HepG2 (cell line): Measurements from ENCODE around the gene TCAP. TPM values are rescaled to one million over a fixed set of nuclear protein-coding genes. Genes with fewer than 3 reads are reported as not detected.

ENCODE experiments used
- CEBPG ChIP-seq: IDR thresholded peaks from 2 replicates; pipeline ENCODE4 v1.6.1; 2016
- PCBP1 ChIP-seq: fragments of 200-400 bp; formaldehyde crosslinking; IDR thresholded peaks from 2 replicates; pipeline ENCODE4 v1.6.1; 2017; ENCODE audit warnings: mild to moderate bottlenecking, low read depth, low read length, borderline replicate concordance
- SAP130 ChIP-seq: IDR thresholded peaks from 2 replicates; pipeline ENCODE4 v1.6.1; 2016; ENCODE audit warnings: low read depth
- SMAD3 ChIP-seq: sonication (generic); formaldehyde crosslinking; IDR thresholded peaks from 2 replicates; pipeline ENCODE4 v1.4.0; 2020; ENCODE audit warnings: missing genetic modification reagents
- ZFP1 ChIP-seq: IDR thresholded peaks from 2 replicates; pipeline ENCODE4 v1.6.1; 2016
- ZNF17 ChIP-seq: sonication (generic); formaldehyde crosslinking; IDR thresholded peaks from 2 replicates; pipeline ENCODE4 v1.5.0; 2020; ENCODE audit warnings: mild to moderate bottlenecking, missing genetic modification reagents
- ZNF292 ChIP-seq: sonication (generic); formaldehyde crosslinking; IDR thresholded peaks from 2 replicates; pipeline ENCODE4 v1.8.1; 2022; ENCODE audit warnings: mild to moderate bottlenecking, low read depth, missing genetic modification reagents, borderline replicate concordance
- ZNF34 ChIP-seq: sonication (generic); formaldehyde crosslinking; IDR thresholded peaks from 2 replicates; pipeline ENCODE4 v1.4.0; 2020; ENCODE audit warnings: mild to moderate bottlenecking, missing genetic modification reagents, borderline replicate concordance
- ZNF350 ChIP-seq: sonication (generic); formaldehyde crosslinking; IDR thresholded peaks from 2 replicates; pipeline ENCODE4 v1.4.0; 2020; ENCODE audit warnings: mild to moderate bottlenecking, low read depth, missing genetic modification reagents, borderline replicate concordance
- ZNF674 ChIP-seq: sonication (generic); formaldehyde crosslinking; IDR thresholded peaks from 2 replicates; pipeline ENCODE4 v1.5.0; 2020; ENCODE audit warnings: low read depth, mild to moderate bottlenecking, missing genetic modification reagents
- ZNF75D ChIP-seq: sonication (generic); formaldehyde crosslinking; IDR thresholded peaks from 2 replicates; pipeline ENCODE4 v1.8.1; 2023; ENCODE audit warnings: missing genetic modification reagents, mild to moderate bottlenecking, borderline replicate concordance
- ZNF850 ChIP-seq: sonication (generic); formaldehyde crosslinking; conservative IDR thresholded peaks from 2 replicates; pipeline ENCODE4 v1.9.0; 2021; ENCODE audit warnings: mild to moderate bottlenecking, missing genetic modification reagents
- polyA plus RNA-seq, 8 experiments: library from polyadenylated mRNA; depleted of rRNA in 3 of 8; stranded (reverse) in 7 of 8; unstranded in 1 of 8; fragments of >200 nt; fragmentation: Illumina TruSeq in 4 of 8; extraction: Trizol in 4 of 8; gene quantifications; 2 replicates each; pipeline versions ENCODE4 v1.2.1 to v1.2.3, GENCODE V29; 2011 to 2016; ENCODE audit warnings: low read depth in 4 of 8, missing spikeins in 1 of 8, mixed read lengths in 1 of 8; ENCODE audit not compliant: insufficient read depth in 1 of 8
- total RNA-seq, 5 experiments: library from RNA; depleted of rRNA; stranded (reverse); fragments of >200 nt; fragmentation: Illumina TruSeq; extraction: Trizol; gene quantifications; 2 replicates each; pipeline ENCODE4 v1.2.3, GENCODE V29; 2016; ENCODE audit warnings: low read depth in 1 of 5
- TF ChIP-seq, protein P1 (sequence below): sonication (generic); formaldehyde crosslinking; IDR thresholded peaks from 2 replicates; pipeline ENCODE4 v1.9.0; 2021; ENCODE audit warnings: mild to moderate bottlenecking, missing genetic modification reagents
- TF ChIP-seq, protein P2 (sequence below): sonication (generic); formaldehyde crosslinking; IDR thresholded peaks from 2 replicates; pipeline ENCODE4 v1.9.0; 2022; ENCODE audit warnings: low read depth, missing genetic modification reagents
- TF ChIP-seq, protein P3 (sequence below): IDR thresholded peaks from 2 replicates; pipeline ENCODE4 v1.6.1; 2016; ENCODE audit warnings: mild to moderate bottlenecking
- TF ChIP-seq, protein P4 (sequence below): IDR thresholded peaks from 2 replicates; pipeline ENCODE4 v1.6.1; 2016; ENCODE audit warnings: low read depth, control low read depth
- TF ChIP-seq, protein P5 (sequence below): sonication (generic); formaldehyde crosslinking; IDR thresholded peaks from 2 replicates; pipeline ENCODE4 v1.8.0; 2022; ENCODE audit warnings: mild to moderate bottlenecking, missing genetic modification reagents, moderate library complexity

Gene TCAP
- total and polyA plus RNA-seq, 2 of the 13 experiments (the other 11 are each of a cell fraction or from before 2014, with no cell fraction given), result 0.24 to 0.65 TPM

DNA sequence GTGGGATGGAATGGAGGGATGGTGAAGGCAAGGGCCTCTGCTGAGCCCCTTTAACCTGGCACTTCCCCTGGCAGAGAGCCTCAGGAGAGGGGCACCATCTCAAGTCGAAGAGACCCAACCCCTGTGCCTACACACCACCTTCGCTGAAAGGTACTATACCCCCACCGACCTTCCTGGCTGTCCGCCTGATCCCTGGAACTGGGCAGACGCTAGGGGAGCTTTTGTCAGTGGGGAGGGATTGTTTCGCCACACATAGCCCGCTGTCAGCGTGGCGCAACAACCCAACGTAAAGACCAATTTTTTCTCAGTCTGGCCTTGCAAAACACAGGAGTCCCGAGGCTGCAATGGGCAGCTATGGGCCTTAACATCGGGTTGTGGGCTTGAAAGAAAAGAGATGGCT is 35.3 kb upstream of the TCAP start (continued):
- TF ChIP-seq, protein P1, sequence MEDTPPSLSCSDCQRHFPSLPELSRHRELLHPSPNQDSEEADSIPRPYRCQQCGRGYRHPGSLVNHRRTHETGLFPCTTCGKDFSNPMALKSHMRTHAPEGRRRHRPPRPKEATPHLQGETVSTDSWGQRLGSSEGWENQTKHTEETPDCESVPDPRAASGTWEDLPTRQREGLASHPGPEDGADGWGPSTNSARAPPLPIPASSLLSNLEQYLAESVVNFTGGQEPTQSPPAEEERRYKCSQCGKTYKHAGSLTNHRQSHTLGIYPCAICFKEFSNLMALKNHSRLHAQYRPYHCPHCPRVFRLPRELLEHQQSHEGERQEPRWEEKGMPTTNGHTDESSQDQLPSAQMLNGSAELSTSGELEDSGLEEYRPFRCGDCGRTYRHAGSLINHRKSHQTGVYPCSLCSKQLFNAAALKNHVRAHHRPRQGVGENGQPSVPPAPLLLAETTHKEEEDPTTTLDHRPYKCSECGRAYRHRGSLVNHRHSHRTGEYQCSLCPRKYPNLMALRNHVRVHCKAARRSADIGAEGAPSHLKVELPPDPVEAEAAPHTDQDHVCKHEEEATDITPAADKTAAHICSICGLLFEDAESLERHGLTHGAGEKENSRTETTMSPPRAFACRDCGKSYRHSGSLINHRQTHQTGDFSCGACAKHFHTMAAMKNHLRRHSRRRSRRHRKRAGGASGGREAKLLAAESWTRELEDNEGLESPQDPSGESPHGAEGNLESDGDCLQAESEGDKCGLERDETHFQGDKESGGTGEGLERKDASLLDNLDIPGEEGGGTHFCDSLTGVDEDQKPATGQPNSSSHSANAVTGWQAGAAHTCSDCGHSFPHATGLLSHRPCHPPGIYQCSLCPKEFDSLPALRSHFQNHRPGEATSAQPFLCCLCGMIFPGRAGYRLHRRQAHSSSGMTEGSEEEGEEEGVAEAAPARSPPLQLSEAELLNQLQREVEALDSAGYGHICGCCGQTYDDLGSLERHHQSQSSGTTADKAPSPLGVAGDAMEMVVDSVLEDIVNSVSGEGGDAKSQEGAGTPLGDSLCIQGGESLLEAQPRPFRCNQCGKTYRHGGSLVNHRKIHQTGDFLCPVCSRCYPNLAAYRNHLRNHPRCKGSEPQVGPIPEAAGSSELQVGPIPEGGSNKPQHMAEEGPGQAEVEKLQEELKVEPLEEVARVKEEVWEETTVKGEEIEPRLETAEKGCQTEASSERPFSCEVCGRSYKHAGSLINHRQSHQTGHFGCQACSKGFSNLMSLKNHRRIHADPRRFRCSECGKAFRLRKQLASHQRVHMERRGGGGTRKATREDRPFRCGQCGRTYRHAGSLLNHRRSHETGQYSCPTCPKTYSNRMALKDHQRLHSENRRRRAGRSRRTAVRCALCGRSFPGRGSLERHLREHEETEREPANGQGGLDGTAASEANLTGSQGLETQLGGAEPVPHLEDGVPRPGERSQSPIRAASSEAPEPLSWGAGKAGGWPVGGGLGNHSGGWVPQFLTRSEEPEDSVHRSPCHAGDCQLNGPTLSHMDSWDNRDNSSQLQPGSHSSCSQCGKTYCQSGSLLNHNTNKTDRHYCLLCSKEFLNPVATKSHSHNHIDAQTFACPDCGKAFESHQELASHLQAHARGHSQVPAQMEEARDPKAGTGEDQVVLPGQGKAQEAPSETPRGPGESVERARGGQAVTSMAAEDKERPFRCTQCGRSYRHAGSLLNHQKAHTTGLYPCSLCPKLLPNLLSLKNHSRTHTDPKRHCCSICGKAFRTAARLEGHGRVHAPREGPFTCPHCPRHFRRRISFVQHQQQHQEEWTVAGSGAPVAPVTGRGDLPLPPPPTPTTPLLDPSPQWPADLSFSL, result no peak
- no peak for TF ChIP-seq ZNF75D (CRISPR knock-in tag)
- no peak for TF ChIP-seq ZNF34 (CRISPR knock-in tag)
- TF ChIP-seq, protein P2, sequence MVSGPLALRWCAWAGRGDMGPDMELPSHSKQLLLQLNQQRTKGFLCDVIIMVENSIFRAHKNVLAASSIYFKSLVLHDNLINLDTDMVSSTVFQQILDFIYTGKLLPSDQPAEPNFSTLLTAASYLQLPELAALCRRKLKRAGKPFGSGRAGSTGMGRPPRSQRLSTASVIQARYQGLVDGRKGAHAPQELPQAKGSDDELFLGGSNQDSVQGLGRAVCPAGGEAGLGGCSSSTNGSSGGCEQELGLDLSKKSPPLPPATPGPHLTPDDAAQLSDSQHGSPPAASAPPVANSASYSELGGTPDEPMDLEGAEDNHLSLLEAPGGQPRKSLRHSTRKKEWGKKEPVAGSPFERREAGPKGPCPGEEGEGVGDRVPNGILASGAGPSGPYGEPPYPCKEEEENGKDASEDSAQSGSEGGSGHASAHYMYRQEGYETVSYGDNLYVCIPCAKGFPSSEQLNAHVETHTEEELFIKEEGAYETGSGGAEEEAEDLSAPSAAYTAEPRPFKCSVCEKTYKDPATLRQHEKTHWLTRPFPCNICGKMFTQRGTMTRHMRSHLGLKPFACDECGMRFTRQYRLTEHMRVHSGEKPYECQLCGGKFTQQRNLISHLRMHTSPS (CRISPR knock-in tag), result no peak
- TF ChIP-seq CEBPG (CRISPR knock-in tag), result peak; percentile 89
- TF ChIP-seq, protein P3, sequence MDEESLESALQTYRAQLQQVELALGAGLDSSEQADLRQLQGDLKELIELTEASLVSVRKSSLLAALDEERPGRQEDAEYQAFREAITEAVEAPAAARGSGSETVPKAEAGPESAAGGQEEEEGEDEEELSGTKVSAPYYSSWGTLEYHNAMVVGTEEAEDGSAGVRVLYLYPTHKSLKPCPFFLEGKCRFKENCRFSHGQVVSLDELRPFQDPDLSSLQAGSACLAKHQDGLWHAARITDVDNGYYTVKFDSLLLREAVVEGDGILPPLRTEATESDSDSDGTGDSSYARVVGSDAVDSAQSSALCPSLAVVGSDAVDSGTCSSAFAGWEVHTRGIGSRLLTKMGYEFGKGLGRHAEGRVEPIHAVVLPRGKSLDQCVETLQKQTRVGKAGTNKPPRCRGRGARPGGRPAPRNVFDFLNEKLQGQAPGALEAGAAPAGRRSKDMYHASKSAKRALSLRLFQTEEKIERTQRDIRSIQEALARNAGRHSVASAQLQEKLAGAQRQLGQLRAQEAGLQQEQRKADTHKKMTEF (CRISPR knock-in tag), result no peak; the same call in 1 of the 2 replicates
- TF ChIP-seq ZNF292 (CRISPR knock-in tag), result no peak
- TF ChIP-seq ZFP1 (CRISPR knock-in tag), result no peak
- TF ChIP-seq SMAD3, result no peak
- TF ChIP-seq ZNF17 (CRISPR knock-in tag), result no peak
- no peak for TF ChIP-seq ZNF850
- TF ChIP-seq, protein P4, sequence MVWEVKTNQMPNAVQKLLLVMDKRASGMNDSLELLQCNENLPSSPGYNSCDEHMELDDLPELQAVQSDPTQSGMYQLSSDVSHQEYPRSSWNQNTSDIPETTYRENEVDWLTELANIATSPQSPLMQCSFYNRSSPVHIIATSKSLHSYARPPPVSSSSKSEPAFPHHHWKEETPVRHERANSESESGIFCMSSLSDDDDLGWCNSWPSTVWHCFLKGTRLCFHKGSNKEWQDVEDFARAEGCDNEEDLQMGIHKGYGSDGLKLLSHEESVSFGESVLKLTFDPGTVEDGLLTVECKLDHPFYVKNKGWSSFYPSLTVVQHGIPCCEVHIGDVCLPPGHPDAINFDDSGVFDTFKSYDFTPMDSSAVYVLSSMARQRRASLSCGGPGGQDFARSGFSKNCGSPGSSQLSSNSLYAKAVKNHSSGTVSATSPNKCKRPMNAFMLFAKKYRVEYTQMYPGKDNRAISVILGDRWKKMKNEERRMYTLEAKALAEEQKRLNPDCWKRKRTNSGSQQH (CRISPR knock-in tag), result no peak
- TF ChIP-seq ZNF674 (CRISPR knock-in tag), result no peak
- peak; percentile 46 for TF ChIP-seq SAP130 (CRISPR knock-in tag)
- TF ChIP-seq ZNF350 (CRISPR knock-in tag), result peak; percentile 69; the same call in 1 of the 2 replicates
- no peak for TF ChIP-seq PCBP1
- TF ChIP-seq, protein P5, sequence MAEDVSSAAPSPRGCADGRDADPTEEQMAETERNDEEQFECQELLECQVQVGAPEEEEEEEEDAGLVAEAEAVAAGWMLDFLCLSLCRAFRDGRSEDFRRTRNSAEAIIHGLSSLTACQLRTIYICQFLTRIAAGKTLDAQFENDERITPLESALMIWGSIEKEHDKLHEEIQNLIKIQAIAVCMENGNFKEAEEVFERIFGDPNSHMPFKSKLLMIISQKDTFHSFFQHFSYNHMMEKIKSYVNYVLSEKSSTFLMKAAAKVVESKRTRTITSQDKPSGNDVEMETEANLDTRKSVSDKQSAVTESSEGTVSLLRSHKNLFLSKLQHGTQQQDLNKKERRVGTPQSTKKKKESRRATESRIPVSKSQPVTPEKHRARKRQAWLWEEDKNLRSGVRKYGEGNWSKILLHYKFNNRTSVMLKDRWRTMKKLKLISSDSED (CRISPR knock-in tag), result peak; percentile 34; the same call in 1 of the 2 replicates
